Cardiac muscle cell (in vitro differentiated cells and primary cell): Measurements from ENCODE around the gene BNC2. TPM values are rescaled to one million over a fixed set of nuclear protein-coding genes. Genes with fewer than 3 reads are reported as not detected.

ENCODE experiments used
- DNase-seq, 2 donors: peaks; one replicate each; pipeline versions ENCODE4 v3.0.0 to v3.0.0-alpha.2; 2010 to 2017; ENCODE audit warnings: low read depth in 1 of 2, low spot score in 1 of 2
- H3K27ac ChIP-seq: fragments of 200-600 bp; sonication (generic); 2 replicates; pipeline ENCODE4 v1.5.1; 2016
- H3K27me3 ChIP-seq: fragments of 200-600 bp; sonication (generic); 2 replicates; pipeline ENCODE4 v1.6.0; 2016; ENCODE audit warnings: control low read depth
- H3K36me3 ChIP-seq: fragments of 200-600 bp; sonication (generic); 2 replicates; pipeline ENCODE4 v1.5.1; 2016; ENCODE audit warnings: control low read depth
- H3K4me1 ChIP-seq: fragments of 200-600 bp; sonication (generic); 2 replicates; pipeline ENCODE4 v1.8.1; 2017; ENCODE audit warnings: low read depth, mild to moderate bottlenecking, mixed run types
- H3K4me3 ChIP-seq: fragments of 200-600 bp; sonication (generic); 2 replicates; pipeline ENCODE4 v1.5.1; 2016; ENCODE audit warnings: mild to moderate bottlenecking
- H3K9me3 ChIP-seq: fragments of 200-600 bp; sonication (generic); 2 replicates; pipeline ENCODE4 v1.5.1; 2017; ENCODE audit warnings: low read depth, mild to moderate bottlenecking, control low read depth
- CTCF ChIP-seq: IDR thresholded peaks from 2 replicates; pipeline ENCODE4 v1.5.1; 2012; ENCODE audit warnings: low read depth, mild to moderate bottlenecking, low read length
- polyA plus RNA-seq: library from polyadenylated mRNA; unstranded; fragments of >200 nt; fragmentation: Nextera tagmentation; extraction: Ambion mirVana; gene quantifications from 2 replicates; pipeline ENCODE4 v1.2.1, GENCODE V29; 2016
- total RNA-seq: library from RNA; depleted of rRNA; stranded (reverse); fragments of >200 nt; gene quantifications from 2 replicates; pipeline ENCODE4 v1.2.3, GENCODE V29; 2016

The BNC2 gene
- total and polyA plus RNA-seq, 2 experiments from 2014 or later, result 0.54 to 0.55 TPM

DNA sequence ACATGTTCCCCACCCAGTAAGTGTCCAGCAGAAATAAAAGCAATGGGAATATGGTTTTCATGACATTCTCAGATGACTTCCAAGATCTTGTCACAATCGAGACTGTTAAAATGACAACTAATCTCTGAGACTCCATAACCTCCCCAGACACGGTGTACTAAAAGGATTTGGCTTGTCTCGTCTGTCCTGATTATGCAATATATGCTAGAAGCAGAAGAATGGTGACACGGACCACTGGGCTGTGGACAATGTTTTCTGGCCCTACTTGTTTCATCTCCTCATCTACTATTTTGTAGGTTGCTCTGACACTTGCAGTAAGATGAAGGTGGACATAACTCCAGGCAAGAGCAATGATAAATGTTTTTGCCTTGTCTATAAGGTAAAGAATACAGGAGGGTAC, 56.6 kb downstream of the BNC2 start:
- Histone ChIP-seq H3K36me3 (no peaks in the 10 kb centered on the region), H3K27ac (no peak overlapping the region), H3K4me1 (no peaks in the 10 kb centered on the region), H3K4me3 (no peak overlapping the region), H3K27me3 (peaks cover 94% of the 10 kb centered on the region), H3K9me3 (no peaks in the 10 kb centered on the region)
- TF ChIP-seq CTCF, result no peak
- no peak for DNase-seq

- Histone ChIP-seq H3K27me3 (peaks cover 87% of the 10 kb centered on the region), H3K36me3 (no peaks in the 10 kb centered on the region), H3K9me3 (no peaks in the 10 kb centered on the region), H3K4me1 (no peaks in the 10 kb centered on the region), H3K27ac (no peak overlapping the region), H3K4me3 (no peak overlapping the region)
- no peak for DNase-seq
- TF ChIP-seq CTCF, result no peak
Observed at GRCh38 chr9:16811987-16812685, 58.3 kb downstream of the BNC2 start.

- no peaks in the 10 kb centered on the region for H3K4me1 ChIP-seq
- no peak for TF ChIP-seq CTCF
- H3K9me3 ChIP-seq, result no peaks in the 10 kb centered on the region
- peaks cover 87% of the 10 kb centered on the region for H3K27me3 ChIP-seq
- H3K27ac ChIP-seq, result no peak overlapping the region
- no peak overlapping the region for H3K4me3 ChIP-seq
- DNase-seq, result no peak
- H3K36me3 ChIP-seq, result no peaks in the 10 kb centered on the region
Observed at GRCh38 chr9:16809912-16810610, 60.4 kb downstream of the BNC2 start.

DNA sequence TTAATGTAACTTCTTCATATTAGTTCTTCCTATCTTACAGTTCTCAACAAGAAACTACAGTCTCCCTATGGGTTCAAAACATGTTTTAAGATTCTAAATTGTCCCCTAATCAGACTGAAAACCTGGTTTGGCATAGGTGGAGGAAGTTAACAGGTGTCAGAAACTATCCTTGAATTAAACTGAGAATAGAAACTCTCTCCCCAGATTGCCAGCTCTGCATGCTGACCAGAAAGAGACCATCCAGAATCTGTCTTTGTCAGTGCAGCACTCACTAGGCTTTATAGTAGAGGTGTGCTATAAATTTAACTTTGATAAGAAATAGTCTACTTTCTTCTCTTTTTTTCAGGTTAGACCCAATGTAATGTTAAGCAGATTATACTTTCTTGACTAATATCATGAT, 63.8 kb downstream of the BNC2 start:
- Histone ChIP-seq H3K36me3 (no peaks in the 10 kb centered on the region), H3K27ac (no peak overlapping the region), H3K27me3 (peaks cover 87% of the 10 kb centered on the region), H3K4me1 (no peaks in the 10 kb centered on the region), H3K9me3 (no peaks in the 10 kb centered on the region), H3K4me3 (no peak overlapping the region)
- TF ChIP-seq CTCF, result no peak
- DNase-seq, result no peak

DNA sequence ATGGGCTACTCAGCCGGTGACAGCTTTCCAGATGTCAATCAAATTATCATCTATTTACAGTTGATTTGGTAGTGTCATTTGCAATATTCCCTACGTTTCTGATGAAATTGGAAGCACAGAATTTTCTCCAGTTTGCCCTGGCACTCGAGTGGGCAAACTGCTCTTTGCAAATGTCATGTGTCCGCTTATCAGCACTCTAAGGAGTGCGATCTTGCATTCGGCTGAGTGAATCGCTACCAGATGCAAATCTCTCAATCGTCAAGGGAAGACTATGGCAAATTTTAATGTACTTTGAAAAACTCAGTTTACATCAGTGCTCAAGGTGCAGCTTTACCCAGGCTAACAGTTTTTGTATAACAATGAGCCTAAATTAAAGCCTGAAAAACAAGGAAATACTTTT, 66.8 kb downstream of the BNC2 start:
- H3K27ac ChIP-seq, result no peak overlapping the region
- no peak for DNase-seq
- H3K4me3 ChIP-seq, result no peak overlapping the region
- no peaks in the 10 kb centered on the region for H3K36me3 ChIP-seq
- peaks cover 95% of the 10 kb centered on the region for H3K27me3 ChIP-seq
- no peak for TF ChIP-seq CTCF
- no peaks in the 10 kb centered on the region for H3K4me1 ChIP-seq
- H3K9me3 ChIP-seq, result no peaks in the 10 kb centered on the region
